ENCODE data around the gene TMEM9B.
"Not testable (repeated sequence)": the region's sequence is repeated elsewhere in the genome, so short reads cannot be mapped to it uniquely, and the experiment has no call there.

The TMEM9B gene

GRCh38 chr11:8997451-8997850 is 33.2 kb upstream of the TMEM9B start:
- Histone ChIP-seq H3K36me3 (no peaks in the 10 kb centered on the region), H3K9me3 (no peaks in the 10 kb centered on the region), H3K4me1 (no peaks in the 10 kb centered on the region), H3K4me3 (ENCODE audit: low read depth, low read length) (no peak overlapping the region), H3K27me3 (no peaks in the 10 kb centered on the region)
- DNase-seq, result no peak
- no peak for TF ChIP-seq CTCF (IDR thresholded peaks at IDR 0.05; ENCODE audit: low read depth, low read length)

GRCh38 chr11:8989453-8989852 is 25.2 kb upstream of the TMEM9B start:
- Histone ChIP-seq H3K4me1 (no peaks in the 10 kb centered on the region), H3K27me3 (no peaks in the 10 kb centered on the region), H3K36me3 (no peaks in the 10 kb centered on the region), H3K4me3 (ENCODE audit: low read depth, low read length) (no peak overlapping the region), H3K9me3 (no peaks in the 10 kb centered on the region)
- no peak for DNase-seq
- TF ChIP-seq CTCF (IDR thresholded peaks at IDR 0.05; ENCODE audit: low read depth, low read length), result no peak

- H3K4me3 ChIP-seq (ENCODE audit: low read depth, low read length), result no peak overlapping the region
- no peaks in the 10 kb centered on the region for H3K27me3 ChIP-seq
- no peaks in the 10 kb centered on the region for H3K4me1 ChIP-seq
- no peaks in the 10 kb centered on the region for H3K36me3 ChIP-seq
- no peak for TF ChIP-seq CTCF (IDR thresholded peaks at IDR 0.05; ENCODE audit: low read depth, low read length)
- no peak for DNase-seq
- no peaks in the 10 kb centered on the region for H3K9me3 ChIP-seq
Observed at GRCh38 chr11:8988329-8989234, 24.3 kb upstream of the TMEM9B start.

GRCh38 chr11:8987446-8987845 is 23.2 kb upstream of the TMEM9B start:
- H3K9me3 ChIP-seq, result no peaks in the 10 kb centered on the region
- no peaks in the 10 kb centered on the region for H3K27me3 ChIP-seq
- TF ChIP-seq CTCF (IDR thresholded peaks at IDR 0.05; ENCODE audit: low read depth, low read length), result no peak
- H3K4me3 ChIP-seq (ENCODE audit: low read depth, low read length), result no peak overlapping the region
- no peaks in the 10 kb centered on the region for H3K36me3 ChIP-seq
- no peak for DNase-seq
- no peaks in the 10 kb centered on the region for H3K4me1 ChIP-seq

- H3K4me1 ChIP-seq; DNase-seq; H3K9me3 ChIP-seq; H3K27me3 ChIP-seq; H3K4me3 ChIP-seq (ENCODE audit: low read depth, low read length); H3K36me3 ChIP-seq: not testable (repeated sequence)
Observed at GRCh38 chr11:8986772-8987171, 22.5 kb upstream of the TMEM9B start.

GRCh38 chr11:8985462-8985861 is 21.2 kb upstream of the TMEM9B start:
- Histone ChIP-seq H3K9me3 (no peaks in the 10 kb centered on the region), H3K4me1 (no peaks in the 10 kb centered on the region), H3K27me3 (no peaks in the 10 kb centered on the region), H3K4me3 (ENCODE audit: low read depth, low read length) (no peak overlapping the region), H3K36me3 (no peaks in the 10 kb centered on the region)
- DNase-seq, result no peak
- TF ChIP-seq CTCF (IDR thresholded peaks at IDR 0.05; ENCODE audit: low read depth, low read length), result no peak

Data from BE2C (cell line).